Epithelial cell of proximal tubule (primary cell): ENCODE data around the gene PRSS57. TPM values are rescaled to one million over a fixed set of nuclear protein-coding genes. Genes with fewer than 3 reads are reported as not detected.

Experiments used
- DNase-seq: peaks from one replicate; pipeline ENCODE4 v3.0.0-alpha.2; 2011; ENCODE audit warnings: low read depth
- H3K4me3 ChIP-seq: 2 replicates; pipeline ENCODE4 v1.5.1; 2011; ENCODE audit warnings: low read depth, mild to moderate bottlenecking, low read length
- CTCF ChIP-seq: conservative IDR thresholded peaks from 2 replicates; pipeline ENCODE4 v1.5.1; 2012; ENCODE audit warnings: low read depth, mild to moderate bottlenecking, low read length
- total RNA-seq: library from RNA; depleted of rRNA; stranded (reverse); fragments of >200 nt; gene quantifications from 2 replicates; pipeline ENCODE4 v1.2.3, GENCODE V29; 2015

Gene PRSS57
- total RNA-seq, 1 donor from 2014 or later: not detected

GRCh38 chr19:738509-739128, 43.4 kb upstream of the PRSS57 start:
- TF ChIP-seq CTCF: no peak
- H3K4me3 ChIP-seq: no peak overlapping the region
- DNase-seq: no peak

- no peak for DNase-seq
- peak; percentile 60 for TF ChIP-seq CTCF
- H3K4me3 ChIP-seq: no peak overlapping the region
These were observed 42.4 kb upstream of the PRSS57 start for GRCh38 chr19:737591-738093.

- TF ChIP-seq CTCF: no peak
- no peak overlapping the region for H3K4me3 ChIP-seq
- no peak for DNase-seq
These were observed 40.9 kb upstream of the PRSS57 start for GRCh38 chr19:736125-736524.

GRCh38 chr19:734716-735115, 39.5 kb upstream of the PRSS57 start:
- H3K4me3 ChIP-seq: no peak overlapping the region
- TF ChIP-seq CTCF: no peak
- no peak for DNase-seq

- no peak for TF ChIP-seq CTCF
- no peak for DNase-seq
- H3K4me3 ChIP-seq: no peak overlapping the region
These were observed 37.2 kb upstream of the PRSS57 start for GRCh38 chr19:732148-733069.

GRCh38 chr19:731000-731399, 35.7 kb upstream of the PRSS57 start:
- no peak for DNase-seq
- TF ChIP-seq CTCF: no peak
- no peak overlapping the region for H3K4me3 ChIP-seq
